Suppressor macrophage (primary cell): Measurements from ENCODE around the gene C14orf132.
"Not testable (repeated sequence)": the region's sequence is repeated elsewhere in the genome, so short reads cannot be mapped to it uniquely, and the experiment has no call there.

Source experiments
- DNase-seq, 4 experiments: peaks; one replicate each; pipeline ENCODE4 v3.0.0-alpha.2; 2020 to 2022

The C14orf132 gene

GRCh38 chr14:96060186-96060933 lies 21.2 kb downstream of the C14orf132 start:
- DNase-seq = no peak

GRCh38 chr14:96062010-96062409 lies 22.8 kb downstream of the C14orf132 start:
- DNase-seq = no peak

GRCh38 chr14:96062506-96062905 lies 23.3 kb downstream of the C14orf132 start:
- DNase-seq = no peak

GRCh38 chr14:96064866-96065265 lies 25.7 kb downstream of the C14orf132 start:
- DNase-seq = no peak

GRCh38 chr14:96065661-96066459 lies 26.7 kb downstream of the C14orf132 start:
- DNase-seq = no peak

GRCh38 chr14:96066976-96067375 lies 27.8 kb downstream of the C14orf132 start:
- no peak for DNase-seq

GRCh38 chr14:96067985-96068930 lies 29.1 kb downstream of the C14orf132 start:
- DNase-seq = no peak

- DNase-seq = no peak
These were observed 30.3 kb downstream of the C14orf132 start for GRCh38 chr14:96069421-96069820.

- no peak for DNase-seq
These were observed 32.4 kb downstream of the C14orf132 start for GRCh38 chr14:96071561-96071960.

- DNase-seq = no peak
These were observed 32.9 kb downstream of the C14orf132 start for GRCh38 chr14:96072076-96072475.

GRCh38 chr14:96072746-96073145 lies 33.6 kb downstream of the C14orf132 start:
- DNase-seq = no peak

GRCh38 chr14:96073260-96074039 lies 34.3 kb downstream of the C14orf132 start:
- DNase-seq = not testable (repeated sequence)

GRCh38 chr14:96077983-96078624 lies 38.9 kb downstream of the C14orf132 start:
- DNase-seq = no peak

GRCh38 chr14:96078625-96079016 lies 39.5 kb downstream of the C14orf132 start:
- no peak for DNase-seq

GRCh38 chr14:96079066-96079465 lies 39.9 kb downstream of the C14orf132 start:
- DNase-seq = no peak

GRCh38 chr14:96080571-96080970 lies 41.4 kb downstream of the C14orf132 start:
- DNase-seq = no peak

- DNase-seq = no peak
These were observed 42.1 kb downstream of the C14orf132 start for GRCh38 chr14:96081224-96081623.

- no peak for DNase-seq
These were observed 42.7 kb downstream of the C14orf132 start for GRCh38 chr14:96081767-96082400.

- DNase-seq = no peak
These were observed 43.5 kb downstream of the C14orf132 start for GRCh38 chr14:96082420-96083300.
